GM18868 (cell line): ENCODE data around the gene GCK.

ENCODE experiments used
- ATAC-seq: cut with Tn5 transposase; IDR thresholded peaks from one replicate; pipeline ENCODE4 v1.9.1; 2021; ENCODE audit warnings: mild to moderate bottlenecking, moderate library complexity; ENCODE audit not compliant: unreplicated experiment

GCK gene

GRCh38 chr7:44158096-44158872 lies 31.0 kb downstream of the GCK start:
- no peak for ATAC-seq

- ATAC-seq: no peak
These were observed 31.8 kb downstream of the GCK start for GRCh38 chr7:44157116-44158080.

GRCh38 chr7:44156453-44157010 lies 32.7 kb downstream of the GCK start:
- ATAC-seq: no peak

- no peak for ATAC-seq
These were observed 33.8 kb downstream of the GCK start for GRCh38 chr7:44155191-44156185.

GRCh38 chr7:44154703-44155102 lies 34.5 kb downstream of the GCK start:
- ATAC-seq: no peak

GRCh38 chr7:44153948-44154335 lies 35.3 kb downstream of the GCK start:
- ATAC-seq: no peak

GRCh38 chr7:44152971-44153947 lies 36.0 kb downstream of the GCK start:
- no peak for ATAC-seq

- no peak for ATAC-seq
These were observed 37.3 kb downstream of the GCK start for GRCh38 chr7:44151956-44152355.

GRCh38 chr7:44150966-44151941 lies 38.0 kb downstream of the GCK start:
- no peak for ATAC-seq

GRCh38 chr7:44150466-44150832 lies 38.8 kb downstream of the GCK start:
- ATAC-seq: peak; percentile 85

- ATAC-seq: no peak
These were observed 39.4 kb downstream of the GCK start for GRCh38 chr7:44149571-44150465.

- ATAC-seq: no peak
These were observed 40.2 kb downstream of the GCK start for GRCh38 chr7:44148961-44149536.

GRCh38 chr7:44148166-44148565 lies 41.1 kb downstream of the GCK start:
- no peak for ATAC-seq

- no peak for ATAC-seq
These were observed 41.9 kb downstream of the GCK start for GRCh38 chr7:44147026-44147991.
